Stimulated activated naive CD8-positive, alpha-beta T cell treated with anti-CD3 and anti-CD28 coated beads, Interleukin-15, amount 100 ng/mL, for 72 hours (primary cell): ENCODE measurements around the gene CMYA5.

Experiments used
- ATAC-seq: fragments of 150-1000 bp; cut with Tn5 transposase; 2 replicates; pipeline ENCODE4 v1.10.0; 2021; ENCODE audit warnings: mild to moderate bottlenecking, moderate library complexity
- DNase-seq, 2 donors: peaks; one replicate each; pipeline ENCODE4 v3.0.0; 2021 to 2022
- H3K27ac Mint-ChIP-seq, 2 donors: one replicate each; pipeline ENCODE4 v1.8.0; 2022; ENCODE audit warnings: mild to moderate bottlenecking in 2 of 2, mixed read lengths in 2 of 2, moderate library complexity in 2 of 2
- H3K27me3 Mint-ChIP-seq: one replicate; pipeline ENCODE4 v1.8.0; 2022; ENCODE audit warnings: mixed read lengths
- H3K4me1 Mint-ChIP-seq: one replicate; pipeline ENCODE4 v1.8.0; 2022; ENCODE audit warnings: mild to moderate bottlenecking, mixed read lengths
- H3K4me3 Mint-ChIP-seq, 2 donors: one replicate each; pipeline ENCODE4 v1.8.0; 2022; ENCODE audit warnings: mild to moderate bottlenecking in 2 of 2, mixed read lengths in 2 of 2, moderate library complexity in 1 of 2
- H3K9me3 Mint-ChIP-seq, 2 donors: one replicate each; pipeline ENCODE4 v1.8.0; 2022; ENCODE audit warnings: mixed read lengths in 2 of 2

CMYA5 gene

GRCh38 chr5:79843450-79844388 is 154.1 kb downstream of the CMYA5 start:
- Mint-ChIP-seq H3K4me3 (no peak overlapping the region), H3K27ac (no peak overlapping the region), H3K4me1 (peaks cover 13% of the 10 kb centered on the region), H3K9me3 (no peaks in the 10 kb centered on the region), H3K27me3 (peaks cover 17% of the 10 kb centered on the region)
- ATAC-seq (no peak), DNase-seq (no peak)

- ATAC-seq = no peak
- no peaks in the 10 kb centered on the region for H3K9me3 Mint-ChIP-seq
These were observed 154.9 kb downstream of the CMYA5 start for GRCh38 chr5:79844571-79844970.

GRCh38 chr5:79845448-79846197 is 156.0 kb downstream of the CMYA5 start:
- peaks cover 12% of the 10 kb centered on the region for H3K27me3 Mint-ChIP-seq
- ATAC-seq = peak; percentile 94
- H3K9me3 Mint-ChIP-seq = no peaks in the 10 kb centered on the region
- H3K4me3 Mint-ChIP-seq = no peak overlapping the region
- H3K27ac Mint-ChIP-seq = peak overlapping the region; percentile 90 to 96
- DNase-seq = peak; percentile 52 to 65
- H3K4me1 Mint-ChIP-seq = peaks cover 13% of the 10 kb centered on the region

More at GRCh38 chr5:79844571-79844970, 154.9 kb downstream of the CMYA5 start:
- Mint-ChIP-seq H3K27me3 (peaks cover 17% of the 10 kb centered on the region), H3K27ac (no peak overlapping the region), H3K4me1 (peaks cover 13% of the 10 kb centered on the region), H3K4me3 (no peak overlapping the region)
- DNase-seq = no peak

- H3K27me3 Mint-ChIP-seq = peaks cover 9% of the 10 kb centered on the region
- H3K9me3 Mint-ChIP-seq = no peaks in the 10 kb centered on the region
- no peak for DNase-seq
- H3K4me1 Mint-ChIP-seq = peaks cover 13% of the 10 kb centered on the region
- peak; percentile 27 for ATAC-seq
- peak overlapping the region; percentile 90 to 96 for H3K27ac Mint-ChIP-seq
- H3K4me3 Mint-ChIP-seq = no peak overlapping the region
These were observed 156.5 kb downstream of the CMYA5 start for GRCh38 chr5:79846198-79846521.

GRCh38 chr5:79847561-79847960 is 157.9 kb downstream of the CMYA5 start:
- Mint-ChIP-seq H3K9me3 (no peaks in the 10 kb centered on the region), H3K27ac (no peak overlapping the region), H3K4me3 (no peak overlapping the region), H3K4me1 (peaks cover 13% of the 10 kb centered on the region), H3K27me3 (peaks cover 9% of the 10 kb centered on the region)
- ATAC-seq (no peak), DNase-seq (no peak)

- Mint-ChIP-seq H3K27ac (no peak overlapping the region), H3K27me3 (peaks cover 9% of the 10 kb centered on the region), H3K4me1 (peaks cover 18% of the 10 kb centered on the region), H3K9me3 (no peaks in the 10 kb centered on the region), H3K4me3 (no peak overlapping the region)
- no peak for DNase-seq
- no peak for ATAC-seq
These were observed 159.4 kb downstream of the CMYA5 start for GRCh38 chr5:79849061-79849460.
